PC-9 (cell line): ENCODE results near the gene APRT. TPM values are rescaled to one million over a fixed set of nuclear protein-coding genes. Genes with fewer than 3 reads are reported as not detected.

Experiments used
- BruUV-seq: library from RNA; stranded (reverse); fragments of 400-500 nt; replicated peaks from 2 replicates; lab custom pipeline; 2021; lab: Mats Ljungman, UMichigan
- CTCF ChIA-PET: fragments of 300-600 bp; sonication (Branson Sonifier 250); formaldehyde crosslinking; loops from one replicate; lab custom pipeline; 2022; ENCODE audit warnings: antibody characterized with exemption; lab: Charles Lee
- POLR2A ChIA-PET: fragments of 300-600 bp; sonication (Branson Sonifier 250); formaldehyde crosslinking; loops from one replicate; lab custom pipeline; 2022; ENCODE audit warnings: antibody characterized with exemption; ENCODE audit not compliant: unreplicated experiment; lab: Charles Lee
- DNase-seq, 2 experiments: peaks; one replicate each; pipeline versions ENCODE4 v3.0.0 to v3.0.0-alpha.2; 2015 to 2022; ENCODE audit warnings: mixed read lengths in 1 of 2
- H2AFZ ChIP-seq: fragments of 200-600 bp; sonication (generic); 2 replicates; pipeline ENCODE4 v1.8.1; 2017; ENCODE audit warnings: antibody characterized with exemption
- H3F3A ChIP-seq: fragments of 200-600 bp; sonication (generic); 2 replicates; pipeline ENCODE4 v1.8.1; 2017; ENCODE audit warnings: antibody characterized with exemption, mild to moderate bottlenecking, low read depth; ENCODE audit not compliant: insufficient read depth
- H3K27ac ChIP-seq: fragments of 200-600 bp; sonication (generic); 2 replicates; pipeline ENCODE4 v1.6.1; 2016; ENCODE audit warnings: mixed run types
- H3K27me3 ChIP-seq: fragments of 200-600 bp; sonication (generic); 2 replicates; pipeline ENCODE4 v1.6.1; 2016; ENCODE audit warnings: low read depth, mixed run types; ENCODE audit not compliant: insufficient read depth
- H3K36me3 ChIP-seq: fragments of 200-600 bp; sonication (generic); 2 replicates; pipeline ENCODE4 v1.6.1; 2016; ENCODE audit warnings: low read depth, mixed run types
- H3K4me1 ChIP-seq: fragments of 200-600 bp; sonication (generic); replicated peaks from 2 replicates; pipeline ENCODE4 v1.6.1; 2016; ENCODE audit warnings: mixed run types; ENCODE audit not compliant: insufficient read depth
- H3K4me2 ChIP-seq: fragments of 200-600 bp; sonication (generic); 2 replicates; pipeline ENCODE4 v1.6.1; 2017; ENCODE audit warnings: mixed run types
- H3K4me3 ChIP-seq: fragments of 200-600 bp; sonication (generic); 2 replicates; pipeline ENCODE4 v1.6.1; 2016; ENCODE audit warnings: mixed run types
- H3K79me2 ChIP-seq: fragments of 200-600 bp; sonication (generic); 2 replicates; pipeline ENCODE4 v1.6.1; 2017; ENCODE audit warnings: low read depth, mixed run types
- H3K9me2 ChIP-seq: fragments of 200-600 bp; sonication (generic); 2 replicates; pipeline ENCODE4 v1.8.1; 2017; ENCODE audit warnings: mild to moderate bottlenecking; ENCODE audit not compliant: insufficient read depth
- H3K9me3 ChIP-seq: fragments of 200-600 bp; sonication (generic); 2 replicates; pipeline ENCODE4 v1.8.1; 2016; ENCODE audit warnings: low read depth; ENCODE audit not compliant: insufficient read depth
- H4K20me1 ChIP-seq: fragments of 200-600 bp; sonication (generic); 2 replicates; pipeline ENCODE4 v1.8.1; 2017; ENCODE audit not compliant: insufficient read depth
- EZH2 ChIP-seq: fragments of 200-600 bp; sonication (generic); IDR thresholded peaks from 2 replicates; pipeline ENCODE4 v1.8.0; 2017; ENCODE audit warnings: antibody characterized with exemption, low read depth
- intact Hi-C: fragments of 100-400 bp; cut with micrococcal nuclease; formaldehyde crosslinking; loops from one replicate; pipeline ENCODE4 v1.10.0; 2022; ENCODE audit not compliant: unreplicated experiment
- total RNA-seq: library from RNA; stranded (reverse); gene quantifications from 2 replicates; pipeline ENCODE4 v1.2.3, GENCODE V29; 2021
- TF ChIP-seq, protein P1 (sequence below): fragments of 200-600 bp; sonication (generic); conservative IDR thresholded peaks from 2 replicates; pipeline ENCODE4 v1.6.1; 2017; ENCODE audit warnings: mixed run types, antibody characterized with exemption, mild to moderate bottlenecking, moderate library complexity

Gene APRT
- total RNA-seq, 1 experiment from 2014 or later: 213 TPM

DNA sequence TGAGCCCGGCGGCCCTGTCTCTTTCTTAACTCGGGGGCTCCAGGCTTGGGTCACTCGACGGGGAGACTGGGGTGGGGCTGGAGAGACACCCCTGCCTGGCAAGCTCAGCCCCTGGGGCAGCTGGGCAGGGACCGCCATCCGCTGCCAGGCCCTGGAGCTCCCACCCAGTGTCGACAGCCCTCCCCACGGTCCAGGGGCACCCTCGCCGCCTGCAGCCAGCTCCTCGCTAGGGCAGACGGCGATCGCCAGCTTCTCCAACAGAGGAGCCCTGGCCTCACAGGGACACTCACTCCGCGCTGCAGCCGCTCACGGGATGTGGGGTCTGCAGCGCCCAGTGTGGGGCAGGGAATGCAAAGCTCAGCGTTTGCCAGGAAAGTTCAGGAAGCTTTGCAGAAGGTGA is 16.0 kb upstream of the APRT start:
- Histone ChIP-seq H3K27ac (no peak overlapping the region), H3K4me3 (no peak overlapping the region), H2AFZ (no peak overlapping the region), H3K4me1 (no peaks in the 10 kb centered on the region), H3K4me2 (no peak overlapping the region), H3K27me3 (no peaks in the 10 kb centered on the region), H3K9me2 (no peaks in the 10 kb centered on the region), H3F3A (no peaks in the 10 kb centered on the region), H3K79me2 (no peaks in the 10 kb centered on the region), H4K20me1 (no peaks in the 10 kb centered on the region), H3K9me3 (no peaks in the 10 kb centered on the region), H3K36me3 (no peaks in the 10 kb centered on the region)
- no peak for DNase-seq
- no TSS peak for BruUV-seq
- intact Hi-C loops: no loop called here
- TF ChIP-seq, protein P1, sequence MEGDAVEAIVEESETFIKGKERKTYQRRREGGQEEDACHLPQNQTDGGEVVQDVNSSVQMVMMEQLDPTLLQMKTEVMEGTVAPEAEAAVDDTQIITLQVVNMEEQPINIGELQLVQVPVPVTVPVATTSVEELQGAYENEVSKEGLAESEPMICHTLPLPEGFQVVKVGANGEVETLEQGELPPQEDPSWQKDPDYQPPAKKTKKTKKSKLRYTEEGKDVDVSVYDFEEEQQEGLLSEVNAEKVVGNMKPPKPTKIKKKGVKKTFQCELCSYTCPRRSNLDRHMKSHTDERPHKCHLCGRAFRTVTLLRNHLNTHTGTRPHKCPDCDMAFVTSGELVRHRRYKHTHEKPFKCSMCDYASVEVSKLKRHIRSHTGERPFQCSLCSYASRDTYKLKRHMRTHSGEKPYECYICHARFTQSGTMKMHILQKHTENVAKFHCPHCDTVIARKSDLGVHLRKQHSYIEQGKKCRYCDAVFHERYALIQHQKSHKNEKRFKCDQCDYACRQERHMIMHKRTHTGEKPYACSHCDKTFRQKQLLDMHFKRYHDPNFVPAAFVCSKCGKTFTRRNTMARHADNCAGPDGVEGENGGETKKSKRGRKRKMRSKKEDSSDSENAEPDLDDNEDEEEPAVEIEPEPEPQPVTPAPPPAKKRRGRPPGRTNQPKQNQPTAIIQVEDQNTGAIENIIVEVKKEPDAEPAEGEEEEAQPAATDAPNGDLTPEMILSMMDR: no peak
- no peak for TF ChIP-seq EZH2
- ChIA-PET CTCF (no interaction called here), POLR2A (no interaction called here)

DNA sequence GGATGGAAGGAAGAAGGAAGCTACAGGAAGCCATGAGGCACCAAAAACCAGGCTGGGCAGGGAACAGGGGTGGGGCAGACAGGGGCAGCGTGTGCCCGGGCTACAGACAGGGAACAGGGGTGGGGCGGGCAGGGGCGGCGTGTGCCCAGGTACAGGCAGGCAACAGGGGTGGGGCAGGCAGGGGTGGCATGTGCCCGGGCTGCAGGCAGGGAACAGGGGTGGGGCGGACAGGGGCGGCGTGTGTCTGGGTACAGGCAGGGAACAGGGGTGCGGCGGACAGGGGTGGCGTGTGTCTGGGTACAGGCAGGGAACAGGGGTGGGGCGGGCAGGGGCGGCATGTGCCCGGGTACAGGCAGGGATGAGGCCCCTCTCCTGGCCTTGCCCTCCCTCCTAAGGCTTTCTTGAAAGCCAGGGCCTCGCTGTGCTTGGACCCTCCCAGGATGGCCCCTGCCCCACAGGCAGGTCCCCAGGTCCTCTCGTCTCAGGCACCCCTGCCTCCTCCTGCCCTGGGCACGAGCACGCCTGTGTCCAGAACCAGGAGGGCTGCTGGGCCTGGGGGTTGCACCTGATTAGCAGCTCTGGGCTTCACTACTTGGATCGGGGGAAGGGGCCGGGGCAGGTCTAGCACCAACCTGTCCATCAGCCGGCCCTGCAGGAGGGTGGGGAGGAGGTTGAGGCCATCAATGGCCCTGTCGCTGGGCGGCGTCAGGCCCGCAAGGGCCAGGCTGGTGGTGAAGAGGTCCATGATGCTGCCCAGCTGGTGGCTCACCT is 14.5 kb upstream of the APRT start:
- BruUV-seq: no TSS peak
- no peaks in the 10 kb centered on the region for H3K27me3 ChIP-seq
- no peaks in the 10 kb centered on the region for H3K4me1 ChIP-seq
- no peak overlapping the region for H3K4me3 ChIP-seq
- intact Hi-C loops: no loop called here
- ChIA-PET POLR2A (no interaction called here), CTCF (no interaction called here)
- H3K27ac ChIP-seq: no peak overlapping the region
- no peak overlapping the region for H3K4me2 ChIP-seq
- H2AFZ ChIP-seq: no peak overlapping the region
- no peaks in the 10 kb centered on the region for H3K9me3 ChIP-seq
- no peak for TF ChIP-seq EZH2
- TF ChIP-seq, protein P1: no peak
- no peak for DNase-seq
- no peaks in the 10 kb centered on the region for H3K9me2 ChIP-seq
- H3K36me3 ChIP-seq: no peaks in the 10 kb centered on the region
- no peaks in the 10 kb centered on the region for H3F3A ChIP-seq
- H3K79me2 ChIP-seq: no peaks in the 10 kb centered on the region
- H4K20me1 ChIP-seq: no peaks in the 10 kb centered on the region

DNA sequence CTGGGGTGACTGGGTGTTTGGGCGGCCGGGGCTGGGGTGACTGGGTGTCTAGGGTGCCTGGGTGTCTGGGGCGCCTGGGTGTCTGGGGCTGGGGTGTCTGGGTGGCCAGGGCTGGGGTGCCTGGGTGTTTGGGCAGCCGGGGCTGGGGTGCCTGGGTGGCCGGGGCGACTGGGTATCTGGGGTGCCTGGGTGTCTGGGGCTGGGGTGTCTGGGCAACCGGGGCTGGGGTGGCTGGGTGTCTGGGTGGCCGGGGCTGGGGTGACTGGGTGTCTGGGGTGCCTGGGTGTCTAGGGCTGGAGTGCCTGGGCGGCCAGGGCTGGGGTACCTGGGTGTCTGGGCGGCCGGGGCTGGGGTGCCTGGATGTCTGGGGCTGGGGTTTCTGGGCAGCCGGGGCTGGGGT is 13.4 kb upstream of the APRT start:
- TF ChIP-seq, protein P1: no peak
- no peak for TF ChIP-seq EZH2
- POLR2A ChIA-PET: no interaction called here

More for the DNA sequence above, 13.4 kb upstream of the APRT start:
- no peak overlapping the region for H3K27ac ChIP-seq
- no peaks in the 10 kb centered on the region for H3K36me3 ChIP-seq
- H3K4me1 ChIP-seq: no peaks in the 10 kb centered on the region
- no peaks in the 10 kb centered on the region for H3F3A ChIP-seq
- CTCF ChIA-PET: no interaction called here
- H4K20me1 ChIP-seq: no peaks in the 10 kb centered on the region
- no peaks in the 10 kb centered on the region for H3K9me2 ChIP-seq
- no peak for DNase-seq
- BruUV-seq: no TSS peak
- no peak overlapping the region for H3K4me2 ChIP-seq
- H3K27me3 ChIP-seq: no peaks in the 10 kb centered on the region
- intact Hi-C loops: no loop called here
- H3K4me3 ChIP-seq: no peak overlapping the region
- no peaks in the 10 kb centered on the region for H3K79me2 ChIP-seq
- H2AFZ ChIP-seq: no peak overlapping the region
- H3K9me3 ChIP-seq: no peaks in the 10 kb centered on the region
